Activated CD8-positive, alpha-beta memory T cell treated with anti-CD3 and anti-CD28 coated beads for 36 hours (primary cell): ENCODE data around the gene RBFOX1. TPM values are rescaled to one million over a fixed set of nuclear protein-coding genes. Genes with fewer than 3 reads are reported as not detected.

Experiments
- CTCF ChIA-PET: fragments of 350-600 bp; sonication (Branson Sonifier 250); formaldehyde crosslinking; loops from one replicate; lab custom pipeline; 2021; ENCODE audit warnings: antibody characterized with exemption; lab: Charles Lee
- POLR2A ChIA-PET: fragments of 350-600 bp; sonication (Branson Sonifier 250); formaldehyde crosslinking; loops from one replicate; lab custom pipeline; 2021; ENCODE audit warnings: antibody characterized with exemption; lab: Charles Lee
- total RNA-seq, 2 experiments: library from RNA; stranded (reverse); gene quantifications; one replicate each; pipeline ENCODE4 v1.2.3, GENCODE V29; 2021

RBFOX1 gene
- total RNA-seq, 2 experiments from 2014 or later, result not detected

GRCh38 chr16:7624871-7625766, 292.5 kb downstream of the RBFOX1 start:
- ChIA-PET CTCF (no interaction called here), POLR2A (no interaction called here)

GRCh38 chr16:7628981-7629380, 296.3 kb downstream of the RBFOX1 start:
- CTCF ChIA-PET, result no interaction called here
- POLR2A ChIA-PET, result no interaction called here

- POLR2A ChIA-PET, result no interaction called here
- CTCF ChIA-PET, result no interaction called here
These were observed 296.9 kb downstream of the RBFOX1 start for GRCh38 chr16:7629571-7629970.

- POLR2A ChIA-PET, result no interaction called here
- CTCF ChIA-PET, result no interaction called here
These were observed 304.8 kb downstream of the RBFOX1 start for GRCh38 chr16:7637446-7637845.

- CTCF ChIA-PET, result no interaction called here
- POLR2A ChIA-PET, result no interaction called here
These were observed 305.7 kb downstream of the RBFOX1 start for GRCh38 chr16:7638306-7638705.

- POLR2A ChIA-PET, result no interaction called here
These were observed 307.7 kb downstream of the RBFOX1 start for GRCh38 chr16:7640334-7640733.

GRCh38 chr16:7644176-7644575, 311.5 kb downstream of the RBFOX1 start:
- CTCF ChIA-PET, result no interaction called here
- POLR2A ChIA-PET, result no interaction called here

More at GRCh38 chr16:7640334-7640733, 307.7 kb downstream of the RBFOX1 start:
- CTCF ChIA-PET, result no interaction called here

GRCh38 chr16:7644811-7645210, 312.2 kb downstream of the RBFOX1 start:
- ChIA-PET POLR2A (no interaction called here), CTCF (no interaction called here)

GRCh38 chr16:7646821-7647500, 314.3 kb downstream of the RBFOX1 start:
- POLR2A ChIA-PET, result no interaction called here

GRCh38 chr16:7650431-7650830, 317.8 kb downstream of the RBFOX1 start:
- ChIA-PET CTCF (no interaction called here), POLR2A (no interaction called here)

More at GRCh38 chr16:7646821-7647500, 314.3 kb downstream of the RBFOX1 start:
- CTCF ChIA-PET, result no interaction called here

- CTCF ChIA-PET, result no interaction called here
- POLR2A ChIA-PET, result no interaction called here
These were observed 319.3 kb downstream of the RBFOX1 start for GRCh38 chr16:7651803-7652570.

- ChIA-PET CTCF (no interaction called here), POLR2A (no interaction called here)
These were observed 321.3 kb downstream of the RBFOX1 start for GRCh38 chr16:7653746-7654461.

- ChIA-PET CTCF (no interaction called here), POLR2A (no interaction called here)
These were observed 343.0 kb downstream of the RBFOX1 start for GRCh38 chr16:7675628-7676027.

GRCh38 chr16:7680296-7680695, 347.7 kb downstream of the RBFOX1 start:
- ChIA-PET CTCF (no interaction called here), POLR2A (no interaction called here)

- ChIA-PET CTCF (no interaction called here), POLR2A (no interaction called here)
These were observed 356.2 kb downstream of the RBFOX1 start for GRCh38 chr16:7688811-7689210.

- ChIA-PET POLR2A (no interaction called here), CTCF (no interaction called here)
These were observed 356.6 kb downstream of the RBFOX1 start for GRCh38 chr16:7689234-7689633.

GRCh38 chr16:7691533-7691932, 358.9 kb downstream of the RBFOX1 start:
- POLR2A ChIA-PET, result no interaction called here
- CTCF ChIA-PET, result no interaction called here

- POLR2A ChIA-PET, result no interaction called here
- CTCF ChIA-PET, result no interaction called here
These were observed 371.0 kb downstream of the RBFOX1 start for GRCh38 chr16:7703672-7704071.

GRCh38 chr16:7705885-7706284, 373.2 kb downstream of the RBFOX1 start:
- ChIA-PET POLR2A (no interaction called here), CTCF (no interaction called here)

- ChIA-PET POLR2A (no interaction called here), CTCF (no interaction called here)
These were observed 376.5 kb downstream of the RBFOX1 start for GRCh38 chr16:7709186-7709585.
